Femur (tissue), 1 donor: ENCODE results near the gene KLC4.
"Not testable (repeated sequence)": the region's sequence is repeated elsewhere in the genome, so short reads cannot be mapped to it uniquely, and the experiment has no call there.

ENCODE experiments used
- DNase-seq: peaks from one replicate; pipeline ENCODE4 v3.0.0-alpha.2; 2017

Gene KLC4

DNA sequence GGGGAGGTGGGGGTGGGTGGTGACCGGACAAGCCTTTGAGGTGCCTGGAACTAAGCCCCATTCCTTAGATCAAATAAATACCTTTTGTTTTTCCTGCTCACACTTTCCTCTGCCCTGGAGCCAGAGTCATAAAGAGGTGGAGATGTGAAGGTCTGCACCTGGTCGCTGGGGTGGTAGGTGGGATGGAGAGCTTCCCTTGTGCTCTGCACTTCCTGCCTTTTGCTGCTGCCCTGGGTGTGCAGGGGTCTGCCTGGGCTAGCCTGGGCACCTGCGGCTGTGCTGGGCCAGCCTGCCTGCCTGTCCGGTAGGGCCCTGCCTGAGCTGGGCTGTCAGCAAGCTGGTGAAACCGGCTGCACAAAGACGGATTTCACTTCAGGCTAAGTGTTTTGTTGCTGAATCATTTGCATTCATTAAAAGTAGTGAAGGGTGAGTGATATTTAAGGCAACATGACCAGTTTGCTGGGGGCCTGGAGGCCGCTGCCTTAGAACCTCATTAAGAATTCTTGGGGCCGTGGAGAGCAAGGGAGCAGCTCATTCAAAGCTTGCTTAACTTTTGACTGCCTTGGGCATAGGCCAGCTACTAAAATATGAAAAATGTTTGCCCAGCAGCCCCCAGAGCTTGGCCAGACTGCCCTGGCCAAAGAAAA is 37.1 kb downstream of the KLC4 start:
- no peak for DNase-seq

DNA sequence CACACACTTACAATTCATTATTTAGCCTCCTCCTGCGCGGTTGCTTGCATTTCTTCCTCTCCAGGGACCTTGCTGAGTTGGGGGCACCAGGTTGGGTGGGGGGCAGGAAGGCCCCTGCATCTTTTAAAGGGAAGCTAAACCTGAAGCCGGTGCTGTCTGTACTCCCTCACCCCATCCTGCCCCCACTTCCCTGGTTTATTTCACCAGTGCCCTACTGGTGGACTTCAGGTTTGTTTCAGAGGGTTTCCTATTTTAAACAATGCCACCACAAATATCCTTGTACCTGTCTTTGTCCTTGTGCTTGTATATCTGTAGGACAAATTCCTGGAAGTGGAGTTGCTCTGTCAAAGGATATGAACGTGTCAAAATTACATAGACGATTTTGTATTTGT is 37.7 kb downstream of the KLC4 start:
- no peak for DNase-seq

GRCh38 chr6:43097502-43097901 is 38.1 kb downstream of the KLC4 start:
- no peak for DNase-seq

GRCh38 chr6:43101497-43101896 is 42.1 kb downstream of the KLC4 start:
- DNase-seq, result no peak

GRCh38 chr6:43103253-43103876 is 43.9 kb downstream of the KLC4 start:
- no peak for DNase-seq

- no peak for DNase-seq
Measured at GRCh38 chr6:43105538-43106222, 46.2 kb downstream of the KLC4 start.

GRCh38 chr6:43107344-43108062 is 48.1 kb downstream of the KLC4 start:
- no peak for DNase-seq

DNA sequence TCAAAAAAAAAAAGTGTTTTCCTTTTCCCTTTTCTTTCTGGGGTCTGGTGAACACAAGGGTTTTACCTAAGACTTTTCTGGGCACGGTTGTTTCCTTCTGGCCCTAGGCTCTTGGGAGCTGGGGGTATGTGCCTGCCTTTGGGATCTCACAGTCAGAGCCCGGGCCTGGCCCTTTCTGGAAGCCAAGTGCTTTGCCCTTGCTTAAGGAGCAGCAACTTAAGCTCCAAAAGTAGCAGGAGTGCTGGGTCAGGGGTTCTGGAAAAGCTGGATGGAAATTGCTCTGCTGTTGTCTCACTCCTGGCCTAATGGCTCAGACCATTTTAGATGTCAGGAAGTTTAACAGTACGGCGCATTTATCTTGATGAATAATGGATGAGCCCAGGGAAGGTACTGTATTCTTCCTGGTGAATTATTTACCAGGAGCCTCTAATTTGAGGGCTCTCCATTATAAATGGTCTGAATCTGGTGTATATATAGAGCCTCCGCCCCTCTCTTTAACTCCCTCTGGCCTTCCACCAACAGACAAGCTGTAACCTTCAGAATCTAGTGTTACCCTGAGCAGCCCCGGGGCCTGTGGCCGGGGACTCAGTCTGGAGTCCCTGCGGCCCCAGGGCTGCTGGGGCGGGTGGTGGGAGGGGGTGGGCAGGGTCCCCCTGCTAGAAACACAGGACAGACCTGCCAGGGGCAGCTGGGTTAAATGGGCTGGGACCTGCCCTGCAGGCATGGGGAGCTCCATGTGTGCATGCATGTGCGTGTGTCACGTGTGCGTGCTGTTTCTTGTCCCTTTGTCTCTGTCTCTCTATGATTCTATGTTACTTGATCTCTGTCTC is 54.2 kb downstream of the KLC4 start:
- DNase-seq, result no peak

DNA sequence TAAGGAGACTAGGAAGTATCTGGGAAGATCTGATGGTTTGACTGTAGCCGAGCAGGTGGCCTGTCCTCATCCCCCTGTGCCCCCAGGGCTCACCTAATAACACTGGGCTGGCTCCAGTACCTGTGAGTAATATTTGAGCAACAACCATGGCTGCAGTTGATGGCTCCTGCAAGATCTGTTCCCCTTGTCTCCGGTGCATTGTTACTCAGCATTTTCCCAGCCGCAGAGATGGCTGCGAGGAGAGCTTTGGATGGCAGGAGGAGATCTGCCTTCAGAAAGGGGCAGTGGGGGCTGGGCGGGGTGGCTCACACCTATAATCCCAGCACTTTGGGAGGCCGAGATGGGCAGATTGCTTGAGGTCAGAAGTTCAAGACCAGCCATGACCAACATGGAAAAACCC is 55.9 kb downstream of the KLC4 start:
- DNase-seq, result no peak

- not testable (repeated sequence) for DNase-seq
Measured at GRCh38 chr6:43117466-43117865, 58.0 kb downstream of the KLC4 start.

- no peak for DNase-seq
Measured at GRCh38 chr6:43119482-43119881, 60.1 kb downstream of the KLC4 start.

- no peak for DNase-seq
Measured at GRCh38 chr6:43120101-43120763, 60.8 kb downstream of the KLC4 start.

DNA sequence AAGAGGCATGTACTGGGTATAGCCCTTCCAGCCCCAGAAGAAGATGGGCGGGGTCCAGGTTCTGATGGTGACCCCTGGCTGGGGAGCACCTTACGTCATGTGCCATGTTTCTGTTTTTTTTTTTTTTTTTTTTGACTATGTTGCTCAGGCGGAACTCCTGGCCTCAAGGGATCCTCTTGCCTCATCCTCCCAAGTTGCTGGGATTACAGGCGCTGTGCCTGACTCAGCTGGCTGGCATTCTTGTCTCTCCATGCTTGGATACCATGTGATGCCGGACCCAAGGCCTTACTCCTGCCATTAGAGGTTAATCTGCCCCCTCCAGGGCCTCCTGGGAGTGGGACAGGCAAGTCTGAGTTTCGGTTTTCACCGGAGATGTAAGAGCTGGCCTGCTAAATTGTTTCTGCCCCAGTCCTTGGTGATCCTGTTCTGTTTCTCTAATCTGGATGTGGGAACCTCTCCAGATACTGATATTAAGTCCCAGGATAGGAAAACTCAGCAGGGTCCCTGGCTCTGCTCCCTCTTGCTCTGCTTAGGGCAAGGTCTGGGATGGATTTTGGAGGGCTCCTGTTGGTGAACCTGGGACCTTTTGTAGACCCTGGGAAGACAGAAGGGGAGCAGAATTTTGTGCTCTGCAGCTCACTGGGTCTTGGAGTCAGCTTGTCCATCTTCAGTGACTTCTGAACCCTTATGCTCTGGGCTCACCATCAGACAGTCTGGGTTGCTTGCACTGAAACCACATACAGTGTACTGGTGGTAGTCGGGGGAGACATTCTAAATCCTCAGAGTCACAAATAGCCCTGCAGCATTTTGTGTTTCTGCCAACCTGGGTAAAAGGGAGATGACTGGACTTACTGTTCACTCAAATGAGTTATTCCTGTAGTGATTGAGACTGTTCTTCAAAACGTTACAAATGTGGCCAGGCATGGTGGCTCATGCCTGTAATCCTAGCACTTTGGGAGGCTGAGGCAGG is 61.8 kb downstream of the KLC4 start:
- no peak for DNase-seq

DNA sequence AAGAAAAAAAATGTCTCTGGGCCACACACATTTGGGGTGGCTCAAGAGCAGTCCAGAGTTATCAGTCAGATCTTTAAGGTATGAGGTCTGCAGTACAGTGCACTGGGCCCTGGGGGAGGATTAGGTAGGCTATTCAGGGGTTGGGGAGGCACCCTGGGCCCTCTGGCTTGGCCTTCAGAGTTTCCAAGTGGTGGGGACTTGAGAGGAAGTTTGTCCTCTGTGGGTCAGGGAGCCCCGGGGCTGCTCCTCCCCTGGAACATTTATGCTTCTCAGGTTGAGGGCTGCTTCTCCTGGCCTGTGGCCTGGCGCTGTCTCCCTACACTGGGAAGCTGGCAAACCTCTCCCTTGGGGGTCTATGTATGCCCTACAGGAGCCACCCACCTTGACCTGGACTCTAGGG is 62.7 kb downstream of the KLC4 start:
- no peak for DNase-seq

GRCh38 chr6:43123461-43124314 is 64.3 kb downstream of the KLC4 start:
- no peak for DNase-seq

GRCh38 chr6:43124481-43124880 is 65.0 kb downstream of the KLC4 start:
- DNase-seq, result no peak
